GM12873 (cell line): ENCODE measurements around the gene SPATA32.

ENCODE experiments used
- CTCF ChIP-seq: IDR thresholded peaks from 2 replicates; pipeline ENCODE4 v1.5.1; 2012; ENCODE audit warnings: low read depth, mild to moderate bottlenecking, moderate library complexity, low read length, control low read depth; ENCODE audit not compliant: insufficient read depth; ENCODE audit errors: missing control alignments

The SPATA32 gene

GRCh38 chr17:45241328-45242028 is 20.4 kb downstream of the SPATA32 start:
- TF ChIP-seq CTCF = no peak

- TF ChIP-seq CTCF = no peak
Measured at GRCh38 chr17:45240905-45241327, 21.0 kb downstream of the SPATA32 start.

- no peak for TF ChIP-seq CTCF
Measured at GRCh38 chr17:45238155-45238774, 23.6 kb downstream of the SPATA32 start.

GRCh38 chr17:45237686-45238085 is 24.2 kb downstream of the SPATA32 start:
- no peak for TF ChIP-seq CTCF

GRCh38 chr17:45236282-45236606 is 25.6 kb downstream of the SPATA32 start:
- no peak for TF ChIP-seq CTCF

DNA sequence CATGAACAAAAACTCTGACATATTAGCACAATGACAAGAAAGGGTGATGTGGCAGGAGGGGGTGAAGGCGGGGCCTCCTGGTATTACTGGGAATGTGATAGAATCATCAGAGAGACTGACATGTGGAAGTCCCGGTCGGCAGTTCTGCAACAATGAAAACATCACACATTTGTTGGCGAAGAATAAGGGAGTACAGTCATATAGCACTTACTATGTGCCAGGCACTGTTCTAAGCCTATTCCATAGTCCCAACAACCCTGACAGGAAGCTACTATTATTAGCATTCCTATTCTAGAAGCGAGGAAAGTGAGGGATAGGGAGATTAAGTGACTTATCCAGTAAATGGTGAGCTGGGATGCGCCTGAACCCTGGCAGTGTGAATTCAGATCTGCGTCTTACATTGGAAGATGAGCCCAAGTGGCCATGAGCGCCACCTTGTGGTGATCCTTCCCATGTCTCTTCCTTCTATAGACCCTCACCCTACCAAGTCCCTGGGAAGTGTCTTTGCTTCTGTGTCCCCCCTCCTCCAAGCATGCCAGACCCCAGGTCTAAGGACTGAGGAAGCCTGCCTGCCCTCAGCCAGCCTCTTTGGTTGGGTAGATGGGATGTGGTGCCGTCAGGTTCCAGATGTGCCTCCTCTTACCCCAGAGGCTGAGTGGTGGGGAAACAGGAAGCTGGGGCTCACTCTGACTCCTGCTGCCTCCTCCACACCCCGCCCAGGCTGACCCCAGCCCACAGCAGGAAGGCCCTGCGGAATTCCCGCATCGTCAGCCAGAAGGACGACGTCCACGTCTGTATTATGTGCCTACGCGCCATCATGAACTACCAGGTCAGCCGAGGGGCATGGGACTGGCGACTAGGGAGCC is 26.2 kb downstream of the SPATA32 start:
- peak; percentile 92 for TF ChIP-seq CTCF
